ENCODE measurements around the gene GBGT1. TPM values are rescaled to one million over a fixed set of nuclear protein-coding genes. Genes with fewer than 3 reads are reported as not detected.
"Not testable (repeated sequence)": the region's sequence is repeated elsewhere in the genome, so short reads cannot be mapped to it uniquely, and the experiment has no call there.

GBGT1 gene
- total RNA-seq = 1.0 and 1.1 TPM in 2 replicates

GRCh38 chr9:133163504-133164172 lies at the start of gene GBGT1:
Gene GBGT1 (minus strand): TSS chr9:133163914. CDS start chr9:133162412, 1,502 bp downstream.
- DNase-seq (ENCODE audit: low read depth) (no peak), FAIRE-seq (no peak)
- Histone ChIP-seq H3K4me3 (ENCODE audit: low read depth, low read length) (peak within 1 kb of the TSS; percentile 46), H3K27me3 (ENCODE audit: control insufficient read depth, insufficient read depth, low read length) (peaks cover 8% of the 10 kb centered on the region), H3K36me3 (ENCODE audit: control insufficient read depth, insufficient read depth, low read length) (no peaks in the 10 kb centered on the region)
- no peak for TF ChIP-seq CTCF (IDR thresholded peaks at IDR 0.05; ENCODE audit: insufficient read depth, low read length, severe bottlenecking)

- FAIRE-seq (peak; percentile 77), DNase-seq (ENCODE audit: low read depth) (no peak)
- no peaks in the 10 kb centered on the region for H3K36me3 ChIP-seq (ENCODE audit: control insufficient read depth, insufficient read depth, low read length)
- no peak for TF ChIP-seq CTCF (IDR thresholded peaks at IDR 0.05; ENCODE audit: insufficient read depth, low read length, severe bottlenecking)
- no peak overlapping the region for H3K4me3 ChIP-seq (ENCODE audit: low read depth, low read length)
- no peaks in the 10 kb centered on the region for H3K27me3 ChIP-seq (ENCODE audit: control insufficient read depth, insufficient read depth, low read length)
These were observed 46.9 kb upstream of the GBGT1 start for GRCh38 chr9:133210609-133211008.

- FAIRE-seq = no peak
These were observed 46.5 kb upstream of the GBGT1 start for GRCh38 chr9:133210202-133210532.

GRCh38 chr9:133209327-133210201 lies 45.9 kb upstream of the GBGT1 start:
- not testable (repeated sequence) for H3K4me3 ChIP-seq (ENCODE audit: low read depth, low read length); H3K27me3 ChIP-seq (ENCODE audit: control insufficient read depth, insufficient read depth, low read length); H3K36me3 ChIP-seq (ENCODE audit: control insufficient read depth, insufficient read depth, low read length); DNase-seq (ENCODE audit: low read depth); FAIRE-seq

More at GRCh38 chr9:133210202-133210532, 46.5 kb upstream of the GBGT1 start:
- Histone ChIP-seq H3K4me3 (ENCODE audit: low read depth, low read length) (no peak overlapping the region), H3K36me3 (ENCODE audit: control insufficient read depth, insufficient read depth, low read length) (no peaks in the 10 kb centered on the region), H3K27me3 (ENCODE audit: control insufficient read depth, insufficient read depth, low read length) (no peaks in the 10 kb centered on the region)
- TF ChIP-seq CTCF (IDR thresholded peaks at IDR 0.05; ENCODE audit: insufficient read depth, low read length, severe bottlenecking) = no peak
- DNase-seq (ENCODE audit: low read depth) = no peak

- not testable (repeated sequence) for DNase-seq (ENCODE audit: low read depth); H3K27me3 ChIP-seq (ENCODE audit: control insufficient read depth, insufficient read depth, low read length); H3K36me3 ChIP-seq (ENCODE audit: control insufficient read depth, insufficient read depth, low read length); H3K4me3 ChIP-seq (ENCODE audit: low read depth, low read length)
- peak; percentile 76 for FAIRE-seq
These were observed 45.2 kb upstream of the GBGT1 start, which contains the start of gene OBP2B for GRCh38 chr9:133208880-133209300. Gene OBP2B (minus strand): TSS chr9:133209250. CDS start chr9:133209199, 51 bp downstream.

GRCh38 chr9:133208171-133208879 lies 44.6 kb upstream of the GBGT1 start:
- not testable (repeated sequence) for H3K27me3 ChIP-seq (ENCODE audit: control insufficient read depth, insufficient read depth, low read length); FAIRE-seq; H3K36me3 ChIP-seq (ENCODE audit: control insufficient read depth, insufficient read depth, low read length); DNase-seq (ENCODE audit: low read depth); H3K4me3 ChIP-seq (ENCODE audit: low read depth, low read length)
